ENCODE results near the gene MRPL55.
A peak's percentile ranks its signal among the peaks of the same experiment; 100 is the strongest.

The MRPL55 gene

GRCh38 chr1:228102791-228103620 is 6.1 kb downstream of the MRPL55 start, which contains the start of gene C1orf35:
Gene C1orf35, minus strand, starts transcription at chr1:228103325. Its CDS starts 98 bp downstream, at chr1:228103227.
- Histone ChIP-seq H3F3A (ENCODE audit: low read depth) (no peaks in the 10 kb centered on the region), H3K9me3 (ENCODE audit: insufficient read depth, low read depth, low read length) (no peaks in the 10 kb centered on the region), H2AFZ (ENCODE audit: low read length) (peak within 1 kb of the TSS; percentile 89), H4K20me1 (ENCODE audit: insufficient read depth, low read length, poor library complexity, severe bottlenecking) (peaks cover 41% of the 10 kb centered on the region), H3K36me3 (ENCODE audit: insufficient read depth, low read length) (peaks cover 30% of the 10 kb centered on the region; the same call in 1 of the 2 replicates), H3K9ac (ENCODE audit: low read depth, low read length, poor library complexity, severe bottlenecking) (peak within 1 kb of the TSS; percentile 80), H3K9me2 (replicated peaks; ENCODE audit: low read depth, low read length) (no peaks in the 10 kb centered on the region), H3K4me1 (ENCODE audit: insufficient read depth, low read length, poor library complexity, severe bottlenecking) (peaks cover 8% of the 10 kb centered on the region), H3K27me3 (ENCODE audit: insufficient read depth, low read length, poor library complexity, severe bottlenecking) (no peaks in the 10 kb centered on the region), H3K4me2 (ENCODE audit: low read depth, low read length, poor library complexity, severe bottlenecking) (peak within 1 kb of the TSS; percentile 81), H3K4me3 (ENCODE audit: low read length, poor library complexity, severe bottlenecking) (peak within 1 kb of the TSS; percentile 89), H3K79me2 (ENCODE audit: insufficient read depth, low read length) (peaks cover 57% of the 10 kb centered on the region)
- TF ChIP-seq CTCF (conservative IDR thresholded peaks at IDR 0.05; ENCODE audit: low read length) (no peak), EZH2phosphoT487 (IDR thresholded peaks at IDR 0.05; ENCODE audit: borderline replicate concordance) (no peak)

- Histone ChIP-seq H3K9ac (ENCODE audit: low read depth, low read length, poor library complexity, severe bottlenecking) (peak overlapping the region; percentile 80), H3K4me3 (ENCODE audit: low read length, poor library complexity, severe bottlenecking) (peak overlapping the region; percentile 89), H3K4me2 (ENCODE audit: low read depth, low read length, poor library complexity, severe bottlenecking) (peak overlapping the region; percentile 65), H3F3A (ENCODE audit: low read depth) (no peaks in the 10 kb centered on the region), H3K9me3 (ENCODE audit: insufficient read depth, low read depth, low read length) (no peaks in the 10 kb centered on the region), H3K4me1 (ENCODE audit: insufficient read depth, low read length, poor library complexity, severe bottlenecking) (peaks cover 7% of the 10 kb centered on the region), H4K20me1 (ENCODE audit: insufficient read depth, low read length, poor library complexity, severe bottlenecking) (peaks cover 49% of the 10 kb centered on the region), H3K36me3 (ENCODE audit: insufficient read depth, low read length) (peaks cover 38% of the 10 kb centered on the region; the same call in 1 of the 2 replicates), H3K27me3 (ENCODE audit: insufficient read depth, low read length, poor library complexity, severe bottlenecking) (no peaks in the 10 kb centered on the region), H3K9me2 (replicated peaks; ENCODE audit: low read depth, low read length) (no peaks in the 10 kb centered on the region), H2AFZ (ENCODE audit: low read length) (no peak overlapping the region), H3K79me2 (ENCODE audit: insufficient read depth, low read length) (peaks cover 57% of the 10 kb centered on the region)
- TF ChIP-seq CTCF (conservative IDR thresholded peaks at IDR 0.05; ENCODE audit: low read length) (0 out of 2 replicates have a peak, but pooled peaks have one; percentile 9), EZH2phosphoT487 (IDR thresholded peaks at IDR 0.05; ENCODE audit: borderline replicate concordance) (no peak)
Observed at GRCh38 chr1:228101994-228102790, 6.9 kb downstream of the MRPL55 start.

GRCh38 chr1:228101614-228101993 is 7.5 kb downstream of the MRPL55 start:
- Histone ChIP-seq H3K9me2 (replicated peaks; ENCODE audit: low read depth, low read length) (no peaks in the 10 kb centered on the region), H3F3A (ENCODE audit: low read depth) (no peaks in the 10 kb centered on the region), H3K4me3 (ENCODE audit: low read length, poor library complexity, severe bottlenecking) (peak overlapping the region; percentile 89), H3K9ac (ENCODE audit: low read depth, low read length, poor library complexity, severe bottlenecking) (no peak overlapping the region), H4K20me1 (ENCODE audit: insufficient read depth, low read length, poor library complexity, severe bottlenecking) (peaks cover 54% of the 10 kb centered on the region), H3K79me2 (ENCODE audit: insufficient read depth, low read length) (peaks cover 62% of the 10 kb centered on the region), H2AFZ (ENCODE audit: low read length) (no peak overlapping the region), H3K4me1 (ENCODE audit: insufficient read depth, low read length, poor library complexity, severe bottlenecking) (peaks cover 7% of the 10 kb centered on the region), H3K36me3 (ENCODE audit: insufficient read depth, low read length) (peaks cover 42% of the 10 kb centered on the region; the same call in 1 of the 2 replicates), H3K9me3 (ENCODE audit: insufficient read depth, low read depth, low read length) (no peaks in the 10 kb centered on the region), H3K27me3 (ENCODE audit: insufficient read depth, low read length, poor library complexity, severe bottlenecking) (no peaks in the 10 kb centered on the region), H3K4me2 (ENCODE audit: low read depth, low read length, poor library complexity, severe bottlenecking) (peak overlapping the region; percentile 65)
- TF ChIP-seq CTCF (conservative IDR thresholded peaks at IDR 0.05; ENCODE audit: low read length) (no peak), EZH2phosphoT487 (IDR thresholded peaks at IDR 0.05; ENCODE audit: borderline replicate concordance) (no peak)
